Prostate gland (tissue), 2 donors: ENCODE measurements around the gene TMTC2. TPM values are rescaled to one million over a fixed set of nuclear protein-coding genes. Genes with fewer than 3 reads are reported as not detected.

Source experiments
- DNase-seq: peaks from one replicate; pipeline ENCODE4 v3.0.0-alpha.2; 2019; ENCODE audit warnings: low spot score
- H3K27ac ChIP-seq, 2 donors: fragments of 200-600 bp; sonication (generic); 2 replicates each; pipeline ENCODE4 v1.5.1; 2017 to 2019
- H3K27me3 ChIP-seq: fragments of 200-600 bp; sonication (generic); replicated peaks from 2 replicates; pipeline ENCODE4 v1.5.1; 2019; ENCODE audit not compliant: insufficient read depth
- H3K36me3 ChIP-seq, 2 donors: fragments of 200-600 bp; sonication (generic); 1 replicate in 1 of 2; 2 replicates in 1 of 2; pipeline versions ENCODE4 v1.5.1 to v1.8.1; 2017 to 2019
- H3K4me1 ChIP-seq: fragments of 200-600 bp; sonication (generic); replicated peaks from 2 replicates; pipeline ENCODE4 v1.5.1; 2019
- H3K4me3 ChIP-seq, 2 donors: fragments of 200-600 bp; sonication (generic); 2 replicates each; pipeline ENCODE4 v1.5.1; 2017 to 2019
- H3K9me3 ChIP-seq: fragments of 200-600 bp; sonication (generic); 2 replicates; pipeline ENCODE4 v1.5.1; 2017
- POLR2A ChIP-seq: fragments of 450-650 bp; IDR thresholded peaks from one replicate; pipeline ENCODE4 v1.6.1; 2016; ENCODE audit warnings: antibody characterized with exemption, mild to moderate bottlenecking
- POLR2AphosphoS5 ChIP-seq: sonication (generic); formaldehyde crosslinking; IDR thresholded peaks from one replicate; pipeline ENCODE4 v1.6.1; 2017; ENCODE audit warnings: antibody characterized with exemption
- WGBS: methylation state at CpG from one replicate; pipeline ENCODE4 v1.1.5; 2018; 5-methylcytosine and 5-hydroxymethylcytosine counted together
- intact Hi-C: fragments of 100-400 bp; cut with DNase I; formaldehyde crosslinking; loops from one replicate; pipeline ENCODE4 v1.14.2; 2022
- total RNA-seq, 2 donors: library from RNA; depleted of rRNA; stranded (reverse); fragments of >200 nt; gene quantifications; one replicate each; pipeline ENCODE4 v1.1.0, GENCODE V29; 2016
- TF ChIP-seq, protein P1 (sequence below), 4 experiments: fragments of 200-600 bp in 2 of 4; fragments of 450-650 bp in 2 of 4; sonication (generic) in 2 of 4; IDR thresholded peaks; 1 replicate in 3 of 4; 2 replicates in 1 of 4; pipeline ENCODE4 v1.5.1; 2016 to 2019; ENCODE audit warnings: antibody characterized with exemption in 4 of 4, mild to moderate bottlenecking in 2 of 4, moderate library complexity in 2 of 4

Gene TMTC2
- total RNA-seq, 2 donors from 2014 or later, result 19.0 to 30.7 TPM

DNA sequence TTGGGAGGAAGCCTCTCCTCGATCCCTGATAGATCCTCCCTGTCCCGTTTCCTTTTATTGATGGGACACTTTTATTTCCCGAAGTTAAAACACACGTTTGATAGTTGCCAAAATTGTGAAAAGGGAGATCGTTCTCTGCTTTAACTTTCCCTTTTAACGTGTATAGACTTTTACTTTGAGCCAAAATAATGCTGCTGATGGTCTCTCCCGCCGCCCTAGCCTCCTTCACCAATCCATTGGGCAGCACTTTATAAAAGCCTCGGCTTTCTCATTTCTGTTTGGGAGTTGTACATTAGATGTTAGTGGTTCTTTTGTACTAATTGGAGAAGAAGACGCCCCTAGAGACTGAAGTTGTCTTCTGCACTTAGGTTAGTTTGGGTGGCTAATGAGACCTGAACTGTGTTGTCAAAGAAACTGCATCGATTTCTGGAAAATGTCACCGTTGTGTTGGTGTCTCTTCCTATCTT is 1.4 kb downstream of the TMTC2 start:
- WGBS, result 1% methylated on average over 12 of the region's 12 CpGs
- H3K36me3 ChIP-seq, result no peaks in the 10 kb centered on the region
- no peaks in the 10 kb centered on the region for H3K27me3 ChIP-seq
- no peaks in the 10 kb centered on the region for H3K9me3 ChIP-seq
- H3K27ac ChIP-seq, result peak overlapping the region; percentile 96 to 97
- H3K4me3 ChIP-seq, result peak overlapping the region; percentile 79 to 89
- DNase-seq, result no peak
- H3K4me1 ChIP-seq, result no peaks in the 10 kb centered on the region
- TF ChIP-seq, protein P1, sequence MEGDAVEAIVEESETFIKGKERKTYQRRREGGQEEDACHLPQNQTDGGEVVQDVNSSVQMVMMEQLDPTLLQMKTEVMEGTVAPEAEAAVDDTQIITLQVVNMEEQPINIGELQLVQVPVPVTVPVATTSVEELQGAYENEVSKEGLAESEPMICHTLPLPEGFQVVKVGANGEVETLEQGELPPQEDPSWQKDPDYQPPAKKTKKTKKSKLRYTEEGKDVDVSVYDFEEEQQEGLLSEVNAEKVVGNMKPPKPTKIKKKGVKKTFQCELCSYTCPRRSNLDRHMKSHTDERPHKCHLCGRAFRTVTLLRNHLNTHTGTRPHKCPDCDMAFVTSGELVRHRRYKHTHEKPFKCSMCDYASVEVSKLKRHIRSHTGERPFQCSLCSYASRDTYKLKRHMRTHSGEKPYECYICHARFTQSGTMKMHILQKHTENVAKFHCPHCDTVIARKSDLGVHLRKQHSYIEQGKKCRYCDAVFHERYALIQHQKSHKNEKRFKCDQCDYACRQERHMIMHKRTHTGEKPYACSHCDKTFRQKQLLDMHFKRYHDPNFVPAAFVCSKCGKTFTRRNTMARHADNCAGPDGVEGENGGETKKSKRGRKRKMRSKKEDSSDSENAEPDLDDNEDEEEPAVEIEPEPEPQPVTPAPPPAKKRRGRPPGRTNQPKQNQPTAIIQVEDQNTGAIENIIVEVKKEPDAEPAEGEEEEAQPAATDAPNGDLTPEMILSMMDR (IDR thresholded peaks at IDR 0.05), result no peak
- TF ChIP-seq POLR2AphosphoS5 (no peak), POLR2A (no peak)
- intact Hi-C loops, result no loop called here

DNA sequence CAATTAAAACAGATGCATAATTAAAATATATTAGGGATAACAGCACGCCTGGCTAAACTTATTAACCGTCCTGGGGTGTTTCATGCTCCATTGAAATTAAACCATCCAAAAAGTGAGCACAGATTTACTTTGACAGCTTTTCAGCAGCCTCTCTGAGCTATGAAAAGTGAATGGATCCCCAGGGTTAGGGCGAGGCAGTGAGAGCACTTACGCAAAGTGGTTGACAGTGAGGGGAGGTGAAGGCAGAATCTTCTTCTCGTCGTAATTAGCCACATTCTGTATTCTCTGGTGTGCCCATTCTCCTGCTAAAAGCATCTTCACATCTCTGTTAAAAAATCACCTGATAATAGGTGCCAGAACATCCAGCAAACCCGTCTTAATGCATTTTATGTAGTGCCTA is 1.9 kb downstream of the TMTC2 start:
- DNase-seq, result no peak
- intact Hi-C loops, result no loop called here
- H3K36me3 ChIP-seq, result no peaks in the 10 kb centered on the region
- 54% methylated on average over 7 of the region's 7 CpGs for WGBS
- no peaks in the 10 kb centered on the region for H3K9me3 ChIP-seq
- no peaks in the 10 kb centered on the region for H3K27me3 ChIP-seq
- H3K4me3 ChIP-seq, result peak overlapping the region in 1 of 2 donors; percentile 89
- TF ChIP-seq, protein P1 (IDR thresholded peaks at IDR 0.05), result no peak
- TF ChIP-seq POLR2A, result no peak
- no peak for TF ChIP-seq POLR2AphosphoS5
- no peaks in the 10 kb centered on the region for H3K4me1 ChIP-seq
- peak overlapping the region in 1 of 2 donors; percentile 96 for H3K27ac ChIP-seq

DNA sequence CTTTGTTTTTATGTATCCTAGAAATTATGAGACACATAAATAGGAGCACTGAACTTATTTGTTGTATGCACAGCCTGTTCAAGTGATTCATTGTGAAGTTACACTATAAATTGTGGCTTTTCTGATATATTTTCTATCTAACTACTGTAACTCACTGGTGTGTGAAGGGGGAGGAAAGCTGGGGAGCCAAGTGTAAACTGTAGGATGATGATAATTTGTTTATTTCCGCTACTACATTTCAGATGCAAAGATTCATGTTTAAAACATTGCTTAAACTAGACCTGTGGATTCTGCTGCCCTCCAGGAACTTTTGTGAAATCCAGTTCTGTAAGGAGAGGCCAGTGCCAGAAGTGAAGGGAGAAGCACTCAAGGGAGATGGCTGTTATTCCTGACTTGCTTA is 3.3 kb downstream of the TMTC2 start:
- no peaks in the 10 kb centered on the region for H3K27me3 ChIP-seq
- DNase-seq, result no peak

DNA sequence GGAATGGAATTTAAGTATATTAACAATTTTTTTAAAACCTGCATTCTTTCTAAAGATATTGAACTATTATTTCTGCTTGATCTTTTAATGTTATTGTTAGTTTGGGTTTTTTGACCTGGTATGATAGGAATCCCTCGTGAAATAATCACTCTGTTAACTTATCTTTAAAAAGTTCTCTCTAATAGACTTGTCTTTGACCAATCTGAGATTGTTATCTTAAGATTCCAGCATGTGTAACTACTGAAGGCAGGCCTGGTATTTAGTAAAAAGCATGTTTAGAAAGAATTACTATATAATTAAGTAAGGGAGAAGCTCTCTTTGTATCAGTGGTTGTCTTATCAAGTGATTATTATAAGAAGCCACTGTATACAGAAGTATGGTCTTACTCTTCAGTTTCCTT is 4.8 kb downstream of the TMTC2 start:
- intact Hi-C loops, result no loop called here
- Histone ChIP-seq H3K4me1 (no peaks in the 10 kb centered on the region), H3K4me3 (no peak overlapping the region), H3K27ac (no peak overlapping the region), H3K27me3 (no peaks in the 10 kb centered on the region), H3K9me3 (no peaks in the 10 kb centered on the region), H3K36me3 (no peaks in the 10 kb centered on the region)
- 66% methylated on average over 1 of the region's 1 CpG for WGBS
- DNase-seq, result no peak
- TF ChIP-seq, protein P1 (IDR thresholded peaks at IDR 0.05), result no peak
- TF ChIP-seq POLR2AphosphoS5 (no peak), POLR2A (no peak)

More for the DNA sequence above, 3.3 kb downstream of the TMTC2 start:
- Histone ChIP-seq H3K9me3 (no peaks in the 10 kb centered on the region), H3K36me3 (no peaks in the 10 kb centered on the region), H3K4me3 (no peak overlapping the region), H3K27ac (no peak overlapping the region), H3K4me1 (no peaks in the 10 kb centered on the region)
- no peak for TF ChIP-seq POLR2AphosphoS5
- TF ChIP-seq, protein P1 (IDR thresholded peaks at IDR 0.05), result no peak
- TF ChIP-seq POLR2A, result no peak
- WGBS, result 88% methylated on average over 1 of the region's 1 CpG
- intact Hi-C loops, result no loop called here

DNA sequence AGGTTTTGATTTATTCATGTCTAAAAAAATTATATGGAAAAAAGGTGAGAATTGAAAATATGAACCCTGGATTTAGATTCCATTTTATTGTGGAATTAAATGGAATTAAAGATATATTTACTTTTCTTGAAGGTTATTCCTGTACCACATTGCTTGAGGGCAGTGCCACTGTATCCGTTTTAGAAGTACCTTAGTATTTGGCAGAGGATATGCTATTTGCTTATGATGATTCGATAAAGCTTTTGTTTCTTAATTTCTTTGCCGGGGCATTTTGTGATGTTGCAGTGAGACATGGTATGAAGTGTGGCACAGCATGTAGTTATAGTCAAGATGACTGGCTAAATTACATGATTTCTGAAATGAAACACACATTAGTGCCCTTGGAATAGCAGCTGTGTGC is 7.6 kb downstream of the TMTC2 start:
- no peaks in the 10 kb centered on the region for H3K4me1 ChIP-seq
- no peak overlapping the region for H3K4me3 ChIP-seq
- no peaks in the 10 kb centered on the region for H3K9me3 ChIP-seq
- no peak for DNase-seq
- no peaks in the 10 kb centered on the region for H3K36me3 ChIP-seq
- TF ChIP-seq POLR2A, result no peak
- intact Hi-C loops, result no loop called here
- no peak overlapping the region for H3K27ac ChIP-seq
- H3K27me3 ChIP-seq, result no peaks in the 10 kb centered on the region
- 44% methylated on average over 3 of the region's 3 CpGs for WGBS
